ENCODE results near the gene KBTBD12.

Gene KBTBD12

GRCh38 chr3:127953091-127954035 is 38.3 kb downstream of the KBTBD12 start:
- Histone ChIP-seq H3K9ac (ENCODE audit: low read depth, low read length) (no peak overlapping the region), H3K4me1 (ENCODE audit: insufficient read depth, low read length) (no peaks in the 10 kb centered on the region), H3K9me3 (ENCODE audit: control insufficient read depth, insufficient read depth, low read length) (no peaks in the 10 kb centered on the region), H3K36me3 (ENCODE audit: insufficient read depth, low read length) (no peaks in the 10 kb centered on the region)

DNA sequence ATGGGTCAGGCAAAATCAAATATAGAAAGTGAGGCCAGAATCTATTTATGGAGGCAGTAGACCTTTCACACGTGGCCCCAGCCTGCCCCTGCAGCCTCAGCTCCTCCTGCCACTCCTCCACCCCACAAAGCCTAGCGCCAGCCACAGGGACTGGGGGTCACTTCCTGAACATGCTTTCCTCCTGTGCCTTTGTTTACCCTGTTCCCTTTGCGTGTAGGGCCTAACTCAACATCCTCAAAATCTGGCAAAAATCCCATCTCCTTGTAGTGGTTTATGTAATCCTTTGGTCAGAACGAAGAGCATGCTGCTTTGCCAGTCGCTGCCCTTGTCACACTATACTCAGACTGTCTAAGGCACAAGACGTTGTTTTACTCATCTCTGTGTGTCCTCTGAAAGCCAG is 39.6 kb downstream of the KBTBD12 start:
- Histone ChIP-seq H3K36me3 (ENCODE audit: insufficient read depth, low read length) (no peaks in the 10 kb centered on the region), H3K9me3 (ENCODE audit: control insufficient read depth, insufficient read depth, low read length) (no peaks in the 10 kb centered on the region), H3K9ac (ENCODE audit: low read depth, low read length) (no peak overlapping the region), H3K4me1 (ENCODE audit: insufficient read depth, low read length) (no peaks in the 10 kb centered on the region)

DNA sequence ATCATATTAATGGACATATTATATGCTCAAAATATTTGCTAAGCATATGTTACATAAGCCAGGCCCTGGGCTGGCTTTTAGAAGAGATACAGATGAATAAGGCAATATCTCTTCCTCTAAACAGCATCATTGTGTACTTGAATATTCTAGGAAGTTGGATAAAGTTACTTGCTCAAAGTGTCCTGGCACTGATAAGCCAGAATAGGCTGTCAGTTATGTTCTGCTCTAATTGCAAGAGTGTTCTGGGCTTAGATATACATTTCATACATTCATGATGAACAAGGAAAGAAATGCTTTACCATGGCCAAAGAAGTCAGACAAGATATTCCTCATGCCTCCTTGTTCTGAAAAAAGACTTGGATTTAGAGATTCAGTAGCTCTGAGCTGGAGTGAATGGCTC is 40.7 kb downstream of the KBTBD12 start:
- Histone ChIP-seq H3K4me1 (ENCODE audit: insufficient read depth, low read length) (no peaks in the 10 kb centered on the region), H3K36me3 (ENCODE audit: insufficient read depth, low read length) (no peaks in the 10 kb centered on the region), H3K9me3 (ENCODE audit: control insufficient read depth, insufficient read depth, low read length) (no peaks in the 10 kb centered on the region), H3K9ac (ENCODE audit: low read depth, low read length) (no peak overlapping the region)

DNA sequence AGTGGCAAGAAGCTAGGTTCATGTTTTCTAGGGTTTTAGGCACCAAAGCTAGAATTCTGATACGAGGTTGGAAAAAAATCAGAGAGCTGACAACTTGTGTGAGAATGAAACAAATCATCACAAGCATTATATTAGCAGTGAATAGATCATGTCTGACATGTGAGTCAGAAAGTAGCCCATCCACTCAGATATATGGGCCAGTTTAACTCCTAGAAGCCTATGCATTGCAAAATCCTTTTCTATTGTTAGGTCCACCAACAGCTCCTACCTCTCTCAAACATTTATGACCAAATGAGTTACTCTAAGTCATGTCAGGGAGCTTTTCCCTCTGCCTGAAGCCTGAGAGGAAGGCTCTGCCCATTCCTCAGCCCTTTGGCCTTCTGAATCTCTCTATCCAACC is 44.0 kb downstream of the KBTBD12 start:
- Histone ChIP-seq H3K36me3 (ENCODE audit: insufficient read depth, low read length) (no peaks in the 10 kb centered on the region), H3K9ac (ENCODE audit: low read depth, low read length) (no peak overlapping the region), H3K9me3 (ENCODE audit: control insufficient read depth, insufficient read depth, low read length) (no peaks in the 10 kb centered on the region), H3K4me1 (ENCODE audit: insufficient read depth, low read length) (peaks cover 5% of the 10 kb centered on the region)

- Histone ChIP-seq H3K36me3 (ENCODE audit: insufficient read depth, low read length) (no peaks in the 10 kb centered on the region), H3K9me3 (ENCODE audit: control insufficient read depth, insufficient read depth, low read length) (no peaks in the 10 kb centered on the region), H3K4me1 (ENCODE audit: insufficient read depth, low read length) (peaks cover 5% of the 10 kb centered on the region), H3K9ac (ENCODE audit: low read depth, low read length) (no peak overlapping the region)
These were observed 44.8 kb downstream of the KBTBD12 start for GRCh38 chr3:127959873-127960272.

DNA sequence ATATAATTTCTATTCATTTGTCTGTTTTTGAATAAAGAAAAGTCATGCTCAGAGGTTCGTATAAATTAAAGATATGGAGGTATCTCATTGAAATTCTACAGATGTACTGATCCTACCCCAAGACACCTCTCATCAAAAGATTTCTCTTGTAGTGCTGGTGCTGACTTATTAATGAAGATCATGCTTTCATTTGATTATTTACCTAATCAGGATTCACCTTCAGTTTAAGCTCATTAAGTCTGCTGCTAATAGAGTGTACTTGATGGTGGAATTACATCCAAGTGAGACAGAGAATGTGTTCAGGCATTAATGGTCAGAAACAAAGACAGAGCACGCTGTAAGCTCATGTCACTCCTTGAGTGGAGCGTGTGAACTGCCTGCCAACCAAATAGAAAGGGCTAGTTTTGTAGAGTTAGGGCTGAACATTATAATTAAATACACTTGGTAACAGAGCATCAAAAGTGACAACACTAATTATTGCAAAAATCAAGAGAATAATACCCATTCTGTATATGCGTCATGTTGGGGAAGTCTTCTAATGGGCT is 45.5 kb downstream of the KBTBD12 start:
- Histone ChIP-seq H3K9me3 (ENCODE audit: control insufficient read depth, insufficient read depth, low read length) (no peaks in the 10 kb centered on the region), H3K9ac (ENCODE audit: low read depth, low read length) (no peak overlapping the region), H3K4me1 (ENCODE audit: insufficient read depth, low read length) (peaks cover 5% of the 10 kb centered on the region)

GRCh38 chr3:127961124-127961523 is 46.1 kb downstream of the KBTBD12 start:
- Histone ChIP-seq H3K9ac (ENCODE audit: low read depth, low read length) (no peak overlapping the region), H3K9me3 (ENCODE audit: control insufficient read depth, insufficient read depth, low read length) (no peaks in the 10 kb centered on the region), H3K36me3 (ENCODE audit: insufficient read depth, low read length) (no peaks in the 10 kb centered on the region), H3K4me1 (ENCODE audit: insufficient read depth, low read length) (peaks cover 5% of the 10 kb centered on the region)

More for the DNA sequence above, 45.5 kb downstream of the KBTBD12 start:
- no peaks in the 10 kb centered on the region for H3K36me3 ChIP-seq (ENCODE audit: insufficient read depth, low read length)

DNA sequence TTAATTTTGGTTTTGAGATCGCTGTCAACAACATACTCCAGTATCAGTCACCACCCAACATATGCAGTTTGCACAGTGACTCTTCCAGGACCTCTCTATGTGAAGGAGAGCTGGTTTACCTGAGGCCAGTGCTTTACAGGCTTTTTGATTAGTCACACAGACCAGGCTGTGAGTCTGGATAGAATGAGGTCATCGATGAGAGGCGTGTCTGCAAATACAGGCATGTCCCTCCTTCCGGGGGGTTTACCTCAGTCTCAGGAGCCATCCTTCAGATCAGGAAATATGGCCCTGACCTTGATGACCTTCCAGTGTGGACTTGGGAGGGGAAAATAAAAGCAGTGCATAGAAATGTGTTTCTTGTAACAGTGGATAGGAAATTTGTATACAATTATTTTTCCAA is 46.9 kb downstream of the KBTBD12 start:
- Histone ChIP-seq H3K9ac (ENCODE audit: low read depth, low read length) (no peak overlapping the region), H3K36me3 (ENCODE audit: insufficient read depth, low read length) (no peaks in the 10 kb centered on the region), H3K9me3 (ENCODE audit: control insufficient read depth, insufficient read depth, low read length) (no peaks in the 10 kb centered on the region), H3K4me1 (ENCODE audit: insufficient read depth, low read length) (peaks cover 5% of the 10 kb centered on the region)

- no peaks in the 10 kb centered on the region for H3K9me3 ChIP-seq (ENCODE audit: control insufficient read depth, insufficient read depth, low read length)
- H3K4me1 ChIP-seq (ENCODE audit: insufficient read depth, low read length): peaks cover 5% of the 10 kb centered on the region
- H3K9ac ChIP-seq (ENCODE audit: low read depth, low read length): no peak overlapping the region
- H3K36me3 ChIP-seq (ENCODE audit: insufficient read depth, low read length): no peaks in the 10 kb centered on the region
These were observed 47.9 kb downstream of the KBTBD12 start for GRCh38 chr3:127962937-127963336.

GRCh38 chr3:127964053-127964452 is 49.0 kb downstream of the KBTBD12 start:
- H3K36me3 ChIP-seq (ENCODE audit: insufficient read depth, low read length): no peaks in the 10 kb centered on the region
- H3K9ac ChIP-seq (ENCODE audit: low read depth, low read length): no peak overlapping the region
- H3K4me1 ChIP-seq (ENCODE audit: insufficient read depth, low read length): peaks cover 5% of the 10 kb centered on the region
- no peaks in the 10 kb centered on the region for H3K9me3 ChIP-seq (ENCODE audit: control insufficient read depth, insufficient read depth, low read length)

- H3K9ac ChIP-seq (ENCODE audit: low read depth, low read length): no peak overlapping the region
- H3K4me1 ChIP-seq (ENCODE audit: insufficient read depth, low read length): peaks cover 5% of the 10 kb centered on the region
- H3K9me3 ChIP-seq (ENCODE audit: control insufficient read depth, insufficient read depth, low read length): no peaks in the 10 kb centered on the region
- no peaks in the 10 kb centered on the region for H3K36me3 ChIP-seq (ENCODE audit: insufficient read depth, low read length)
These were observed 49.8 kb downstream of the KBTBD12 start for GRCh38 chr3:127964816-127965215.

- no peaks in the 10 kb centered on the region for H3K9me3 ChIP-seq (ENCODE audit: control insufficient read depth, insufficient read depth, low read length)
- no peaks in the 10 kb centered on the region for H3K4me1 ChIP-seq (ENCODE audit: insufficient read depth, low read length)
- no peak overlapping the region for H3K9ac ChIP-seq (ENCODE audit: low read depth, low read length)
- no peaks in the 10 kb centered on the region for H3K36me3 ChIP-seq (ENCODE audit: insufficient read depth, low read length)
These were observed 52.3 kb downstream of the KBTBD12 start for GRCh38 chr3:127967316-127967715.

GRCh38 chr3:127970966-127971592 is 56.0 kb downstream of the KBTBD12 start:
- no peak overlapping the region for H3K9ac ChIP-seq (ENCODE audit: low read depth, low read length)

DNA sequence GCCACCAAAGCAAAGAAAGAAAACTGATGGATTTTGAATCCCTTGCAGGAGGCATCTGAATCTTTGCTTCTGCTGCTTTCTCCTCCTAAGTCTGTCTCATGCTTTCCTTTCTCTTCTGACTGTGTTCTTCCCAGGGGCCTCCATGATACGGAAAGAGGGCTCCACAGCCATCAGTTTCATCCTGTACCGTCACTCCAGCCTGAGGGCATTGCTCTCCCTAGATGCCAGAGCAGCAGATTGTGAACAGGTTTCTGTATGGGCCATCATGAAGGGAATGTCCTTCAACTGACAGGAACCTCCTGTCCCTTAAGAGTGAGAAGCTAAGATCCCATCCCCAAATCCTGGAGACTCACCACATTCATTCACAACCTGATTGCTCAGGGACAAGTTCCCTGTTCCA is 59.2 kb downstream of the KBTBD12 start:
- Histone ChIP-seq H3K4me1 (ENCODE audit: insufficient read depth, low read length) (no peaks in the 10 kb centered on the region), H3K9me3 (ENCODE audit: control insufficient read depth, insufficient read depth, low read length) (no peaks in the 10 kb centered on the region), H3K36me3 (ENCODE audit: insufficient read depth, low read length) (no peaks in the 10 kb centered on the region), H3K9ac (ENCODE audit: low read depth, low read length) (no peak overlapping the region)

More at GRCh38 chr3:127970966-127971592, 56.0 kb downstream of the KBTBD12 start:
- Histone ChIP-seq H3K9me3 (ENCODE audit: control insufficient read depth, insufficient read depth, low read length) (no peaks in the 10 kb centered on the region), H3K36me3 (ENCODE audit: insufficient read depth, low read length) (no peaks in the 10 kb centered on the region), H3K4me1 (ENCODE audit: insufficient read depth, low read length) (no peaks in the 10 kb centered on the region)
